GM12872 (cell line): ENCODE data around the gene GSTA1.
"Not testable (repeated sequence)": the region's sequence is repeated elsewhere in the genome, so short reads cannot be mapped to it uniquely, and the experiment has no call there.

Experiments used
- CTCF ChIP-seq: IDR thresholded peaks from 3 replicates; pipeline ENCODE4 v1.5.1; 2011; ENCODE audit warnings: low read depth, mild to moderate bottlenecking, low read length, moderate library complexity; ENCODE audit not compliant: insufficient read depth

The GSTA1 gene

DNA sequence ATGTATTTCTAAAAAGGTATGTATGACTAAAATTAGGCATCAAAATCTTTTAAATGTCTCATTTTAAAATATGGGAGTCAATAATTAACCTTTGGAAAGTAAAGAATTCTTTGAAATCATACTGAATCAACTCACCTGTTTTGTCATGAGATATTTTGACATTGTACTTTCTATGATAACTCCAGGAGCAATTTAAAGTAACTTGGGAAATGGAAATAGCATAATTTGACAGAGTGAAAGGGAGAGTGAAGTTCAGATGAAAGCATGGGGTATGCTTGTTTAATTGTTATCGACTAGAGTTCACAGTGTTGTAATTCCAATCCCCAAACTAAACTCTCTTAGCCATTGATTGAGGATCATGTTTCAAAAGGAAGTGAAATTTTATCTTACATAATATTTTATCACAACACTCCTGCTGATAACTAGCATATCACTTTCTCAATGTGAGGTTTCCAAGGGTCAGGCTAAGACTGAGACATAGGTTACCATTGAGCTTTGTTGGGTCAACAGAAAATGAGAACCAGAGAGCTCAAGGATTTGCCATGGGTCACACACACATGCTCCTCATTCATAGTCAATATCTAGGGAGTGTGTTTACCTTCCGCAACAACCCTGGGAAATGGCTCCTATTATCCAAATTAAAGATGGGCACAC, 2.3 kb downstream of the GSTA1 start:
- no peak for TF ChIP-seq CTCF

DNA sequence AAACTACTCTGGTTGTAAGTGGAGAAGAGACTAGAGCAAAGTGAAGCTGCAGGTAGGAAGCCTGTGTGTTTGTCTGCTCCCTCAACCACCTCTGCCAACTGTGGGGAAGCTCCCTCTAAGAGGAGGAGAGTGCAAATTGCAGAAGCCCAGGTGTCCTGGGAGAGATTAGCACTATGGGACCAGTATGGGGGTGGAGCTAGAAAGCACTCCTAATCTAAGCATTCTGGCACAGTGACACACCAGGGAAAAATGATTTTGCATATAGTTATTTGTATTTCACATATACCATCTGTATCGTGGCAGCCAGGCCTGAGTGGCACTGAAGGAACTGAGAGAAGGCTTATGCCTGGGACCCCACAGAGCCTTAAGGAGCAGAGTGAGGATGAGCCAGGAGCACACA, 12.8 kb downstream of the GSTA1 start:
- no peak for TF ChIP-seq CTCF

GRCh38 chr6:52788478-52788877, 15.1 kb downstream of the GSTA1 start:
- TF ChIP-seq CTCF: no peak

- TF ChIP-seq CTCF: no peak
Measured at GRCh38 chr6:52787917-52788316, 15.7 kb downstream of the GSTA1 start.

GRCh38 chr6:52786249-52786956, 17.2 kb downstream of the GSTA1 start:
- no peak for TF ChIP-seq CTCF

- TF ChIP-seq CTCF: no peak
Measured at GRCh38 chr6:52779237-52779636, 24.4 kb downstream of the GSTA1 start.

DNA sequence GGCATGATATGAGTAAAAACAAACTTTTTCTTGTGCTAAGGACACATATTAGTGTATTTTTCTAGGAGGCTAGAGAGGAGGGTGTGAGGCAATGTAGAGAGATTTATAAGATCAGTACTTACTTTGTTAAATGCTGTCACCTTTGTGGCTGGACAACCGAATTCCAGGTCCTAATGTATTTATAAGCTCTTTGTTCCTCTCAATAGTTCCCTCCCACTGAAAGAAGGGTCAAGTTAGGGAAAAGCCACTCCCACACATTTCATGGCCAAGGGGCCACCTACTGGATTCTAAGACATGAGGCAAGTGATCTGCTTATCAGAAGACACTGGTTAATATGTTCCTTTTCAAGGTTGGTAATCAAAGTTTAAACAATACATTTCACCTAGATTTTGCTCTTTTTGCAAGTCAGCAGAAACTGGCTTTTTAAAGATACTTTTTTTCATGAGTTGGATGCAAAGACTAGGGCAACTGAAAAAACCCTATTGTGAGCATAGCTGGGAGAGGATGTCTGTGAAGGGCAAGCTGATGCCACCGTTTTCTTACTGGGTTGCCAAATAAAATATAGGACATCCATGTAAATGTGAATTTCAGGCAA, 40.2 kb downstream of the GSTA1 start, which contains the start of gene GSTA2:
TSS of gene GSTA2 (minus strand) at position 154 of the 595 bp plus-strand sequence. CDS start 5,528 bp downstream, outside the sequence.
- not testable (repeated sequence) for TF ChIP-seq CTCF
